HEK293T (cell line): ENCODE data around the gene C20orf141.

ENCODE experiments used
- CTBP1 ChIP-seq: fragments of 450-650 bp; IDR thresholded peaks from 2 replicates; pipeline ENCODE4 v1.6.1; 2016; ENCODE audit warnings: borderline replicate concordance
- FOXA1 ChIP-seq: fragments of 450-650 bp; IDR thresholded peaks from 2 replicates; pipeline ENCODE4 v1.6.1; 2016; ENCODE audit warnings: mild to moderate bottlenecking
- FOXK2 ChIP-seq: fragments of 450-650 bp; IDR thresholded peaks from 2 replicates; pipeline ENCODE4 v1.6.1; 2016; ENCODE audit warnings: mild to moderate bottlenecking
- FOXM1 ChIP-seq: fragments of 450-650 bp; IDR thresholded peaks from 2 replicates; pipeline ENCODE4 v1.6.1; 2017; ENCODE audit warnings: mild to moderate bottlenecking, borderline replicate concordance
- NFRKB ChIP-seq: fragments of 450-650 bp; IDR thresholded peaks from 2 replicates; pipeline ENCODE4 v1.6.1; 2016; ENCODE audit warnings: mild to moderate bottlenecking, moderate library complexity
- SUZ12 ChIP-seq: fragments of 450-650 bp; IDR thresholded peaks from 2 replicates; pipeline ENCODE4 v1.6.1; 2016; ENCODE audit warnings: mild to moderate bottlenecking
- TARDBP ChIP-seq: fragments of 450-650 bp; IDR thresholded peaks from 2 replicates; pipeline ENCODE4 v1.6.1; 2016
- ZNF384 ChIP-seq: fragments of 450-650 bp; IDR thresholded peaks from 2 replicates; pipeline ENCODE4 v1.6.1; 2016
- TF ChIP-seq, protein P1 (sequence below): fragments of 450-650 bp; IDR thresholded peaks from 2 replicates; pipeline ENCODE4 v1.6.1; 2016

DNA sequence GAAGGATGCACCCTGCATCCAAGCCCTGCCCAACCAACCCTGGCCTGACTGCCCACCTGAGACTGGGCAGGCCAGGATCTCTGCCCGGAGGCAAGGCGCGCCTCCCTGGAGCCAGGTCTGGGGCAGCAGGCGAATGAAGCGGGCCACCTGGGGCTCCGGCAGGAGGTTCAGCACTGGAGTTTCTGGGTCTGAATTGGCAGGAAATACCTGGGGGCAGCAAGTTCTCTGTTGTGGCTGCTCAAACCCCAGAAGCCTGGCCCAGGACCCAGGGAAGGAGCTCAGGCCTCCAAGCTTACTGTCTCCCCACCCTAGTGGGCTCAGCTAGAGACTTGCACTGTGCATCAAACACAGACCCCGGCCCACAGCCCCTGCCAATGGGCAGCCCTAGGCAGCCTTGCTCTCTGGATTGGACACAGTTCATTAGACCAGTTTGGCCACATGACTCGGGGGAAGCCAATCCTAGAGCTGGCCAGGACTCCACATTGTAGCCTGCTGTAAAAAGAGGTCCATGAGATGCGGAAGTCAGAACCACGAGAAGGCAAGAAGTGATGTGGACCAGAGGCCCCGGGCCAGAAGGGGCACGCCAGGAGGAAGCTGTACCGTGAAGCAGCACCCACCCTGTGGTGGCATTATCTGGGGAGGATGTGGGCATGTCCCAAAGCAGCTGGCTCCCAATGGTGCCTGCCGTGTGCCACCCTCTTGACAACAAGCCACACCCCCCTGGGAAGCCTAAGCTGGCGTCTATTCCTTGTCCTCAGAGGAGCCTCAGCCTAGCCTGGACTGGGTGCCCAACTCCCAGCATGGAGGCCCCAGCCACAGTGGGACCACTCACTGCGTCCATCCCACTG lies 17.4 kb upstream of the C20orf141 start:
- TF ChIP-seq CTBP1 = no peak
- no peak for TF ChIP-seq FOXA1
- no peak for TF ChIP-seq FOXM1
- no peak for TF ChIP-seq ZNF384
- TF ChIP-seq SUZ12 = no peak
- TF ChIP-seq NFRKB = no peak
- no peak for TF ChIP-seq FOXK2
- TF ChIP-seq, protein P1, sequence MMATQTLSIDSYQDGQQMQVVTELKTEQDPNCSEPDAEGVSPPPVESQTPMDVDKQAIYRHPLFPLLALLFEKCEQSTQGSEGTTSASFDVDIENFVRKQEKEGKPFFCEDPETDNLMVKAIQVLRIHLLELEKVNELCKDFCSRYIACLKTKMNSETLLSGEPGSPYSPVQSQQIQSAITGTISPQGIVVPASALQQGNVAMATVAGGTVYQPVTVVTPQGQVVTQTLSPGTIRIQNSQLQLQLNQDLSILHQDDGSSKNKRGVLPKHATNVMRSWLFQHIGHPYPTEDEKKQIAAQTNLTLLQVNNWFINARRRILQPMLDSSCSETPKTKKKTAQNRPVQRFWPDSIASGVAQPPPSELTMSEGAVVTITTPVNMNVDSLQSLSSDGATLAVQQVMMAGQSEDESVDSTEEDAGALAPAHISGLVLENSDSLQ = no peak
- no peak for TF ChIP-seq TARDBP
